Measurements from ENCODE around the gene CFAP45.
"Not testable (repeated sequence)": the region's sequence is repeated elsewhere in the genome, so short reads cannot be mapped to it uniquely, and the experiment has no call there.

The CFAP45 gene

GRCh38 chr1:159900755-159901360 is 893 bp upstream of the CFAP45 start:
- DNase-seq = no peak

DNA sequence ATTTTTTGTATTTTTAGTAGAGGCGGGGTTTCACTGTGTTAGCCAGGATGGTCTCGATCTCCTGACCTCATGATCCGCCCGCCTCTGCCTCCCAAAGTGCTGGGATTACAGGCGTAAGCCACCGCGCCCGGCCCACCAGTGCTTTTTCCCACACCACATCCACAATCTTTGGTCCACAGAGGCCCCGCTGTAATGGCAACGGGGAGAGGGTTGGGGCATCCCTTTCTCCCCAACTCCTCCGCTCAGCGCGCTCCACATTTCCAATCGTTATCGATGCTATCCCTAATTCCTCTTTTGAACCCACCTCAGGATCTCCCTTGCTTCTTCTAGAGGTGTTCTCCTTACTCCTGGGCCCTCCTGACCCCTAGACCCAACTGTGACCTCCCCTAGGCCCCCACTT is 331 bp downstream of the CFAP45 start:
- DNase-seq = not testable (repeated sequence)

- no peak for DNase-seq
Observed at GRCh38 chr1:159898527-159898926, 1.4 kb downstream of the CFAP45 start.

DNA sequence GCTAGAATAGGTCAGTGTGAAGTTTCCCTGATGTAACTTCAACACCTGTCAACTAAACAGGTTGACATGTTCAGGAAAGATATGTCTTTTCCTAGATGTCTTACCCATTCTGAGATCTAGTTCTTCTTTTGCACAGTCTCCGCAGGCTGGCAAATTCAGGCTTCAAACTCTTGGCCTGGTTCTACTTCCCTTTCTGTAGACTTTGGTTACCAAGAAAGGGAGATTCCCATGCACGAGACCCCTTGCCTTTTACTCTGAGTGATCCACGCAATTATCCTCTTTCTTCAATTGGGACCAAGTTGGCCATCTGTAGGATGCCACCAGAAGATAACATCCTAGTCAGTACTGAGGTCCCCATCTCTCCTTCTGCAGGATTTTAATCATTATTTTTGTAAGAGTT is 2.0 kb downstream of the CFAP45 start:
- DNase-seq = no peak

DNA sequence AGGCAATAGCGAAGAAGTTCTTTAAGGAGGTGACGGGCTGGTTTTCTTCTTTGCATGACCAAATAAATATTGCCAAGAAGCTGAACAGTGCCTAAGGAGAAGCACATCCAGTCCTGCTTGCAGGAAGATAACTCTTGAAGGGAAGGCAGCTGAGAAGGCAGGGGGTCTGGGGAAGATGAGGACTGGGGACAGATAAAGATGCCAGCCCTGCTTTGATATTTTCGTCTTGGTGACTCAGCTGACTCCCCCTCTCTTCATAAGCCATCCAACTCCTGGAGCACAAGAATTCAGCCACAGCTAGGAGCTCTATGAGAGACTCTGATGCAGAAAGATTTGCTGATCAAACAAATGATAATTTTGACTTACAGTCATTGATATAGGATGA is 3.4 kb downstream of the CFAP45 start:
- no peak for DNase-seq

GRCh38 chr1:159895836-159896545 is 4.0 kb downstream of the CFAP45 start:
- DNase-seq = no peak

GRCh38 chr1:159895286-159895685 is 4.7 kb downstream of the CFAP45 start:
- DNase-seq = no peak

DNA sequence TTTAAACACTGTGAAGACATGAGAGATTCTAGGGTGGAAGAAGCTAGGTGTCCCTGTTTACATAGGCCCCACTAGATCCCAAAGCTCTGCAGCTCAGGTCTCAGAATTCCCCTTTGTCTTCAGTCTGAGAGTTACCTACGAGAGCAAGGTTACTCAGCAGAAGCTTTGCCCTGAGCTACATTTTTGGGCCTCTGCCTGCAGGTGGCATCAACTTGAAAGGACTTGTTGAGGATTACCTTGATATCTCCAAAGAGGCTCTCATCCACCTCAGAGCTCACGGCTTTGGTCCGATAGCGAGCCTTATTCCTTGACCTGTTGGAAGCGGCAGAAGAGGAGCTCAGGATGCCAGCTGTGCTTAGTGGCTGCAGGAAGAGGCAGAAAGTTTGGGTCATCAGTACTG is 7.0 kb downstream of the CFAP45 start:
- DNase-seq = no peak

DNA sequence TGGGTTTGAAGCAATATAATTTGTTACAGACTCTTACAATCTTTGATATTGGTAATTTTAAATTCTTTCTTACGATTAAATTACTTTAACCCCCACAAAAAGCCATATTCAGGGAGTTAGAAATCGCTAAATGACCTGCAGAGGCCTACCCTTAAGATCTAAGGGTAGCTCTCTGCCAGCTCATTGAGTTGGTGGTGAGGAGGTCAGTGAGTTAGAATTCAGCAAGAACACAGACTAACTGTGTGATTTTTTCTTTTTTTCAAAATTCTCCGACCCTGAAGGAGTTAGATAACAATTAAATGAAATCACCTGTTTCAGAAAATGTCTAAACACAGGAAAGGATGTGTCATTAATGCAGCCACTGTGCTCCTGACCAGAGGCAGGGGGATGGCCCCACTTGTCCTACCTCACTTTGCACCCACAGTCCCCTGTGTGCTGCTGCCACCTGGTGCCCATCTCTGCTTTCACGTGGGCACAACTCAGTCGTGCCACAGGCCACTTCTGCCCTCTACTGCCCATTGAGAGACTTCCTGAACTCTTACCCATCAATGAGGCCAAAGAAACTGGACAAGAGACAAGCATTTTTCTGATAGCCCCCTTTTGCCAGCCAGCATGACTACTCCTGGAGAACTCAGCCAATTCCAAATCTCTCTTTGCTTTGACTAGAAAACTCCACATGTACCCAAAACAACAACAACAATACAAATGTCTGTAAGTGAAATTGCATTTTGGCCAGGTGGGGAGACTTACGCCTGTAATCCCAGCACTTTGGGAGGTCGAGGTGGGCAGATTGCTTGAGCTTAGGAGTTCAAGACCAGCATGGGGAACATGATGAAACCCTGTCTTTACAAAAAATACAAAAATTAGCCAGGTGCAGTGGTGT is 8.4 kb downstream of the CFAP45 start:
- peak; percentile 79 for DNase-seq

DNA sequence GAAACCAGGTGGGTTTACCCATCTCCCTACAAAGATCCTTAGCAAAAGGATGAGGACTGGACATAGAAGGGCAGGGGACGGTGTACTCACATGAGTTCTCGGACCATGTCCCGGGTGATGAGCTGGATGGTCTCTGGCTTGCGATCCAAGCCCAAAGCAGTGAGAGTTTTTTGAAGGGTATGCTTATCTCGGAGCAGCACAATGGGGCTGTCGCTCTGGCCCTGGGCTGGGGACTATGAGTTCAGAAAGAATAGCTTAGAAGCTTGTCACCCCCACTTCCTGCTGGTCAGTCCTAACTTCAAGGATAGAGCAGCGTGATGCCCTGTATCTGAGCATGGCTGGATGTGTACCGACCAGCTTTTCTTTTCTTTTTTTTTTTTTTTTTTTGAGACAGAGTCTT is 9.6 kb downstream of the CFAP45 start:
- DNase-seq = no peak

DNA sequence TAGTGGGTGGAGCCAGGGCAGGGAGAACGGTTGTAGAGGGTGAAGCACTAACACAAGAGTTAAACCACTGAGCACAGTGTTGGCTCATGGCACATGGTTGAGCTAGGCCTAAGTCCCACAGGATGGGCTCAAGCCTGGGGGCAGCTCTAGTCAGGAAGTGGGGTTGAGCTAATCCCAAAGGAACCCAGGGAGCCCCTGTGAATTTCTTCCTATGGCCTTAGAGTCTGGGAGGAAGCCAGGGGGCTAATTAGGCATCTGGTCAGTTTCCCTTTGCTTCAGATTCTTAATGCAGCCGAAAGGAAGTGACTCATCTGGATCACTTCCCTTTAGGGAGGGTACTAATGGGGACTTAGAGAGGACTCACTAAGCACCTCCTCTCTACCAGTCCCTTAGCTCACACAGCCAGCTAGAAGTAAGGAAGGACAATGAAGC is 10.1 kb downstream of the CFAP45 start:
- DNase-seq = no peak

GRCh38 chr1:159889202-159889601 is 10.8 kb downstream of the CFAP45 start:
- no peak for DNase-seq

GRCh38 chr1:159884296-159884695 is 15.7 kb downstream of the CFAP45 start:
- DNase-seq = no peak

DNA sequence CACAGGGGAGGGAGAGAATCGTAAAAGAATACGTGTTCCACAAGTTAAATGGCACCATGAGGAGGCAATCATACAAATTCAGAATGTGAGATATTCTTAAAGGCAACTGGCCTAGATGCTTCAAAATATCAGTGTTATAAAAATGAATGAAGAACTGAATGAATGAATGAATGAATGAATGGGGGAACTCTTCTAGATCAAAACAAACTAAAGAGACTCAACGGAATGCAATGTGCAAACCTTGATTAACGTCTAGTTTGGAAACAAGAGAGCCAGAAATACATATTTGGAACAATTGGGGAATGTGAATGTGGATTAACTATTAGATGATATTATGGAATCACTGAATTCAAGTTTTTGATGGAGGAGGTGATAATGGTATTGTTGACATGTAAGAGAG is 16.8 kb downstream of the CFAP45 start:
- no peak for DNase-seq

DNA sequence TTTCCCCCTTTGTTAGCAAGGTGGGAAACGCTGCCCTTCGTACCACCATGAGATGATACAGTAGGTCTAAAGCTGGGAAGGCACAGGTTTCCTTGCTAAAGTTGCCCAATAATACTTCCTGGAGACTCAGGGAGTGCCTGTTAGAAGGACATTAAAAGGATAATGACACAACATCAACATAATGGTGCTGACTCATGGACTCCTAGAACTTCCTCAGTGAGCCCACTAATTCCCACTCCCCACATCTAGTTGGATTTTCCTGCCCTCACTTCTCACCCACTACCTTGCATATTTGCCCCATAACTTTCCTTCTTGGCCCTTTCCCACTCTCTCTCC is 17.5 kb downstream of the CFAP45 start:
- DNase-seq = no peak

DNA sequence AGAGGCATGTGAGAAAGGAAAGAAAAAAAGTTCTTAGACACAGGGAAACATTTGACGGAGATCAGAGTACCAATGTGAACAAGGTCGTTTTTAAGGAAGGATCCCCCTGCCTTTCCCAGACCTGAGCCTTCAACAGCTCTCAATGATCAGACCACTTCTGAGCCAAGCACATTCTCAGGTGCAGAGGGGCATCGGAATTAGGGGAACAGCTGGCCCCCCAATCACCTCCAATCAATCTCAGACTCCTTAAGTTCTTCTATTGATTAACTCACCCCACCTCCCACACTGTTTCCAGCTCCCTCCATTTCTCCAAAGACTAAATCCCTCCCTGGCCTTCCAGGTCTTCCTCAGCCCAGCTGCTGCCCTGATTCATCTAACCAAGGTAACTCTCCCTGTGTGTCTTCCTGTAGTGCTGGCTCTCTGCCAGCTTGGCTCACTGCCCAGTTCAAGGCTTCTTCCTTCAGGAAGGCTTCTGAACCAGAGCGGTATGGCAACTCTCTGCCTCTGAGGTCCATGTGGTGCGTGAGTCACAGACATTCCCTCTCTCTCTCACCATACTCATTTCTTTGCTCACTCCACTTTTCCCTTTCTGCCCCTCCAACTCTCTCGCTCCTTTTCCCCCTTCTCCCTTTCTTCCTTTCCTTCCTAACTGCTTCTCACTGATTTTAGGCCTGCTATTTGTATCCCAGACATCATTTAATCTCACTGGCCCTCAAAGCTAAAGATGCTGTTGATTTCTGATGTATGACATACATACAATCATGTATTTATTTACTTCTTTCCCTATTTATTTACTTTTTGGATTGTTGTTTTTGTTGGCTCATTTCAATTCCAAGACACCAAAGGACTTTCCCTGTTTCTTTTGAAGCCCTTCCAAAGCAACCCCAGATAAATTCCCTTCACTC is 18.1 kb downstream of the CFAP45 start:
- DNase-seq = no peak

DNA sequence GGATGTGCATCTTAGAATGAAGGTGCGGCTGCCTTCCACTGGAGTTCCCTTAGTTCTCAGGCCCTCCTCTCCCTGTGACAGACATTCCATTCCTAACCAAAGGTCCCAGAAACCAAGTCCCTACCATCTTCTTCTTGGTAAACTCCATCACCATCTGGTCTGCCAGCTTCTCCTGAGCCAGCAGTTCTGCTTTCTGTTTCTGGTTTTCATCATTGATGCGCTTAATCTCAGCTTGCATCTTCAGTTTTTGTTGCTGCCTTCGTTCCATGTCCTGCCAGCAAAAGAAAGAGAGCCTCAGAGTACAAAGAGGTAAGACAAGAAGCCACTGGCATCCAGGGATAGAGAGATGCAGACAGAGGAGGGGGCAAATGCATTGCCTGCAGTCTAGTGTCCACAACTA is 19.5 kb downstream of the CFAP45 start:
- DNase-seq = no peak

GRCh38 chr1:159879977-159880376 is 20.0 kb downstream of the CFAP45 start:
- DNase-seq = no peak

DNA sequence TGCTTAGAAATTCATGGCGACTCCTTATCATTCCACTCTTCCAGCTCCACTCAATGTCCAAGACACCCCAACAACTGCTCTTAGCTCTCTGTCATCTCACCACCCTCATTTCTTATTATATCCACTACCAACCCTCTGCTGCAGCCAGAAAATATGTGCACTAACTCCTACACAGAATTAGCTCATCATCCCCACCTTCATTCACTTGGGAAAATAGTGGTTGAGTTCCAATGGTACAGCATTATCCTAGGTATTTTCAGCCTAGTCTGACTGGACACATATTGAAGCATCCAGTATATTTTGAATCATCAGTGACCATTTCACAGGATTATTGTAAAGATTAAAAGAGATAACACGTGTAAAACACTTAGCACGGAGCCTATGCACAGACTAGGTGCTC is 20.8 kb downstream of the CFAP45 start:
- DNase-seq = no peak

DNA sequence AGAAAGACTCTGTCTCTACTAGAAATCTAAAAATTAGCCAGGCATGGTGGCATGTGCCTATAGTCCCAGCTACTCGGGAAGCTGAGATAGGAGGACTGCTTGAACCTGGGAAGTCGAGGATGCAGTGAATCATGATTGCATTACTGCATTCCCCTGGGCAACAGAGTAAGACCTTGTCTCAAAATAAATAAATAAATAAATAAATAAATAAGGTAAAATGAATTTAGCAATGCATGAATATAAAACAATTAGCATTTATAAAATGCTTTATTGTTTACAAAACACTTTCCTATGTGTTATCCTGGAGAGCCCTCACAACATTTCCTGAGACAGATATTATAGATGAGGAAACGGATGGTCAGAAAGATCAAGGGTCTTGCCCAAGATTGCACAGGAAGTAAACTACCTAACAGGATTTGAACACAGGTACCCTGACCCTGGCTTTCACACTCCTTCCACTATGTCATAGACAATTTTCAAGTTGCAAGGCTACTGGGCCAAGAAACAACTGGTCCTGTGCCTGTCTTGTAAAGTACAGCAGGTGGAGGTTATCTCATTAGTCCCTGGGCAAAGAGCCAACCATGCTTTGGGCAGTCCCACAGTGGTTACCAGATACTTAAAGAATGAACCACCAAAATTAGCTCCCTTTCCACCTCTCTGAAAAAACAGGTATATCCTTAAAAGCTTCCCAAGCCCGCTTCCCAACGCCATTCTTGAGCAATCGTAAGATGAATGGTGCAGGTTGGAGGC is 22.1 kb downstream of the CFAP45 start:
- no peak for DNase-seq

GRCh38 chr1:159873530-159874143 is 26.3 kb downstream of the CFAP45 start:
- DNase-seq = no peak

DNA sequence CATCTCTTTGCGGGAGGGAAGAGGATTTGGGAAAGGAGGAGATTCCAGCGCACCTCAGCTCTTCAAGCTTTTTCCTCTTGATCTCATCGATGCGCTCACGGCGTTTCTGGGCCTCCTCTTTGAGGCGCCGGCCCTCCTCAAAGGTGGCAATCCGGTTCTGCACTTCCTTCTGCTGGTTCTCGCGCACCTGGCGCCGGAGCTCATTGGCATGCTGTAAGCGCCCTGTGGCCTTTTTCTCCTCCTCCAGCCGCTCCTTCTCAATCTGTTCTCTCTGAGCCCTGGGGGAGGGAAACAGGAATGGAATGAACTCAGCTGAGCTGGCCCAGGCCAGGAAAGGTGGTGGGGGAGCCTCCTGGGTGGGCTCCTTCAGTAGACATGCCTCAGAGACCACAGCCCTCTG is 27.1 kb downstream of the CFAP45 start:
- no peak for DNase-seq
